8988T (cell line): Measurements from ENCODE around the gene PDGFD.

Experiments used
- DNase-seq: peaks from one replicate; pipeline ENCODE4 v3.0.0; 2011

PDGFD gene

GRCh38 chr11:103903621-103904323 lies 260.2 kb downstream of the PDGFD start:
- no peak for DNase-seq

DNA sequence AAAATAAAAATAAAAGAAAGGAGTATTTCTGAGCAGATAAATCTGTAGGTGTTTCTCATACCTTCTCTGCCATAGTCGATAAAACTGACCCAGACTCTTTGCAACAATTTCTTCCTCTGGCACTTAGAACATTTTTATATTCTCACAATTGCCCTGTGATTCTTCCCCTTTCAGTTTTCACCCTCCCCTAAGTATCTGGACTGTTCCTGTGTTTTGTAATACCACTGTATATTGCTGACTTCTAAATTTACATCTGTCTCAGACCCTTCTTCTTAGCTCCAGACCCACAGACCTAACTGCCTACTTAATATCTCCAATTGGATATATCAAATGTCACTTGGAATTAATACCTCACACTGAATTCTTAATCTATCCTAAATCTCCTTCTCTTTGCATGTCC lies 261.0 kb downstream of the PDGFD start:
- no peak for DNase-seq

DNA sequence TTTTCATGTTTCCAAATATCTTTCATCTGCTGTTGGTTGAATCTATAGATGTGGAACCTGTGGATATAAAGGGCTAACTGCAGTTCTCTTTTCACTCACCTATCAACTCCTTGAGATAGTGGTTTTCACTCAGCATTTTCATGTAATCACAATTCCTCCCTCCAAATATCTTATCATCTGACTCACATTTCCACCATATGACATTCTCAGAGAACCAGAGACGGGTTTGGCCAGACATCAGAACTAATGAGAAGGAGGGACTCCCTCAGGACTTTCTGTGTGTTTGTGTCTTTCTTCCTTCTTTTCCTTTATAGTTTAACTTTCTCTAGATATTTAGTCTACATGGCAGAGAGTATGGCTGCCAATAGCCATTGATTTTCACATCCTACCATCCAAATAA lies 262.3 kb downstream of the PDGFD start:
- no peak for DNase-seq

GRCh38 chr11:103898577-103899336 lies 265.2 kb downstream of the PDGFD start:
- no peak for DNase-seq

GRCh38 chr11:103898065-103898464 lies 265.9 kb downstream of the PDGFD start:
- no peak for DNase-seq

DNA sequence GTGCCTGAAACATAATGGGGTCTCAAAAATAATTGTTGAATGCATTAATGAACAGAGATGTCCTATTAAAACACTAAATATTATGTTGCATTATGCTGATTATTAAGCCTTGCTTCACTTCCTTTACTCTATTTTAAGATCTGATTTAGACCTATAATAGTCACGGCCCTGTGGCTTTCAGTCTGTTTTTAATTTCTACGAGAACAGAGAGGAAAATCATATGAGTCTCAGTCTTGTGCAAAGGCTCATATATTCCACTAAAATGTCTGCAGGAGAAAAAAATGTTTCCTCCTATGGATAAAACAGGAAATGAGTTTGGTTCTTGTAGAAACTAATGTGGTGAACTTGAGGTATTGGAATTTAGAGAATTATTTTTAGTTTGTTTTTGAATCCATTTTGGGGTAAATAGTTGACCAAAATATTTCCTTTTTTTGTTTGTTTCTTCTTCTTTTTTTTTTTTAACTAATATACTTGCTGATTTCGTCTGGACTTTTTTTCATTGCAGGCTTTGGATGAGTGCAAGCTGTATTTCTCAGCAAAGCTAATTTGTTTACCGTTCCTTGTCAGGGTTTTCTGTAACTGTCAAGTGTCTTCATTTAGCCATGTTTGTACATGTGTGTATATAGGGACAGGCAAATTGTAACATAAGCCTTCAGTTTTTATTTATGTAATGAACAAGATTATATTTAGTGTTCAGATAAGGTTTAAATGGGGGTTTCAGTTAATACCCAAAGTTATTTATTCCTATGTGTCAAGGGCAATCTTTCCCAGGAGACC lies 266.6 kb downstream of the PDGFD start:
- DNase-seq = no peak

DNA sequence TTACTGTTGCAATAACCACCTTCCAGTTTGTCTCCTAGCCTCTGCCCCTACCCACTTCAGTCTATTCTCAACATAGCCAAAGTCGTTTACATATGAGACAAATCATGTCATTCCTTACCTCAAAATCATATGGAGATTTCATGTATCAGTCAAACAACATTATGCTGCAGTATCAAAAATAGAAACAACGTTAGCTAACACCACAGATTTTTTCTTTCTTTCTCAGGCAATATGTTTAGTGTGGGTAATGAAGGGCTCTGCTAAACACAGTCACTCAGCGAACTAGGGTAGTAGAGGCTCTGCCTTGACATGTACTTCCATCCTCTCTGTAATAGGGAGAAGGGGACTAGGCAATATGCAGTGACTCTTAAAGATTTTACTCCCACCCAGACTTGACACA lies 268.8 kb downstream of the PDGFD start:
- DNase-seq = no peak

DNA sequence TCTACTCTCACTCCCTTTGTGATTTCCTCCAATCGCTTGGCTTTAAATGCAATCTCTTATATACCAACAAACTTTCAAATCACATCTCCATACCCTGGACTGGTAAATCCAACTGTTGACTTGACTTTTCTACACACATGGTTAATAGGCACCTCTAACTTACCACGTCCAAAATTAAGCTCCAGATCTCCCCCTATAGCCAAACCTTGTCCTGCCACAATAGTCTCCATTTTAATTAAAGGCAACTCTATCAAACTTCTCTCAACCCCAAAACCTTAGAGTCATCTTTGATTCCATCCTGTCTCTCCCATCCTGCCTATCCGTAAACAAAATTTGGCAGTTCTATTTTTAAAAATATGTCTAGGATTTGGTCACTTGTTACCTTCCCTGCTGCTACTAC lies 269.3 kb downstream of the PDGFD start:
- DNase-seq = no peak

- no peak for DNase-seq
Measured at GRCh38 chr11:103894034-103894433, 269.9 kb downstream of the PDGFD start.

DNA sequence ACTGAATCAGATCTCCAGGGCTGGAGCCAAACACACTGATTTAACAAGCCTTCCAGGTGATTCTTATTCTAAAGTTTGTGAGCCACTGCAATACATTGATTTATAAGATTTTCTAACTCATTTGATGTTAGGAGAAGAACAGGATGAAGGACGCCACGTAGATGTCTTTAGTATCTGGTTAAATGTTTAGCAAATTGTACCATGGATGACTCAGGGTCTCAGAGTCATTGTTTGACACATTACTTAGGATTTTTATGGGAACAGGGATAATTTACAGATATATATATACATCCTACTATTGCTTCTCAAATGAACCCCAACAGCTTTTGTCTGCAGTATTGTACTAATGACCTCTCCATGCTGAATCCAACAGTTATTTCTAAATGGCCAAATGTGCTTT lies 270.6 kb downstream of the PDGFD start:
- DNase-seq = no peak

DNA sequence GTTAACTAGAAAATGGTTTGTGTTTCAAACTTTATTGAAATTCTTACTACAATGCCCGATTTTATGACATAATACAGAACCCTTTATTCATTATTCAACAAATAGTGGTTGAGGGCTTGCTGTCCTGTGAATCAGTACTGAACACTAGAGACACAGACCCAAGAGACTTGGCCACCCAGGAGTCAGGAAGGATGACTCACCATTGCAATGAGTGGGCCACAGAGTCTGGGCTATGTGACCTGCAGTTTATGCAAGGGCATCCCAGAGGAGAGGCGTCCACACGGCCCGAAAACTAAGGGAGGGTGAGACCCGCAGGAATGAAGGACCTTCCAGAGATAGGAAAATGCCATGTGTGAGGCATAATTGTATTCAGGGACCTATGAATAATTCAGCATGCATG lies 271.3 kb downstream of the PDGFD start:
- DNase-seq = no peak

GRCh38 chr11:103890654-103891053 lies 273.3 kb downstream of the PDGFD start:
- no peak for DNase-seq

GRCh38 chr11:103889679-103890078 lies 274.3 kb downstream of the PDGFD start:
- DNase-seq = no peak

- DNase-seq = no peak
Measured at GRCh38 chr11:103888541-103888951, 275.4 kb downstream of the PDGFD start.

DNA sequence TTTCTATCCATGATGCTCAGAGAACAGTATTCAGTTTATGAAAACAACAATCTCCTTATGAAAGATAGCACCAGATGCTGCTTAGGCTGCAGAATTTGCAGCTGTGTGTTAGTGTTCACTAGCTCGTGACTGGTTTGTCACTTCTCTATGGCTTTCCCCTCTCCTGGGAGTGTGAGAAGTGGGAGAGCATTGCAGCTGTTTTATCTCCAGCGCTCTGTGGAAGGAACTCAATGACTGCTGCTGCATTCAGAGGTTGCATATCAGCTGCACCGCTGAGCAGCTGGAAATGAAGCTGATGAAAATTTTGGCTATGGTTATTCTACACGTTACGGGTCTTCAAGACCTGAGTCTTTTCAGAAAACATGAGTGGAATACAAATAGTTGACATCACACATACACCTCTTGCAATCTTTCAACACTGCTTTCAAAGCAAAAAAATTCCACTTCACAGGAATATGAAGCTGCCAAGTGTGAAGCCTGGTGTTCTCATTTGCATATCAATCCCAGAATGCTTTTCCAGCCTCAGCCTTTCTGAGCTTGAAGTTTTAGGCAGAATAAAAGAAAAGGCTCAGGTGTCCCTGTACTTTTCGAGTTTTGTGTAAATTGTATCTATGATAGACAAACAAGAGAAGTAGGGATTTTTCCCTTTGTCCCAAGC lies 276.8 kb downstream of the PDGFD start:
- DNase-seq = no peak

GRCh38 chr11:103883856-103884255 lies 280.1 kb downstream of the PDGFD start:
- no peak for DNase-seq

DNA sequence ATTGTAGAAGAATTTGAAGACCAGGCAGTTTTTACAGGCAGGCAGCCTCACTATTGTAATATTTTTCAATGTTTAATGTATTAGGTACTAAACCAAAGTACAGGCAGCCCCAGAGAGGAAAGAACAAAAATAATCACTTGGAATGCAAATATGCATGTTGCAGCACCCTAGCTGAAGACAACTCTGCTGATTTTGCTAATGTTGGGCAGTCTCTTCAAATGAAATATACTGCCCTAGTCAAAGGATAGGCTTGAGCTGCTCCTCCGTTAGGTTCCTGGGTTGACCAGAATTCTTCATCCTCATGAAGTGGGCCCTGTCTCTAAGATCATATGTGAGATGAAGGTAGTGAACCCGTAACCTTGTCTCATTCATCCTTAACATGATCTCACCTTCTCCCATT lies 280.7 kb downstream of the PDGFD start:
- no peak for DNase-seq

- DNase-seq = no peak
Measured at GRCh38 chr11:103881584-103881983, 282.4 kb downstream of the PDGFD start.

- no peak for DNase-seq
Measured at GRCh38 chr11:103880968-103881367, 283.0 kb downstream of the PDGFD start.

DNA sequence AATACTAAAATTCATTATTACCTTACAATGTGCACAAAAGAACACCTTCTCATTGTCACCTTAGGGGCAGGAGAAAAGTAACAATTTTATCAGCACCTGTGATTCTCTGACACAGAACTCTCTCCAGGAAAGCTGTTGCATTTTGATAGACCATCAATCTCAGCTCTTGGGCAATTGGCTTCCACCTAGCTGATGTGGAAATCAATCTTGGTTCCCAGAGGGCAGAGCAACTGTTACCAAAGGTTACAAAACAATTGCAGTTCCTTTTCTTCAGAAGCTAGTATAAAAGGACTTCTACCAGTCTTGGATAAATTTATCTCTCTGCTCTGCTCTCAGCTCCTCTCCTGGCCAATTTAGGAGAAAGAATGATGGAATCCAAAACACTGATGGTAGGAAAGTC lies 285.3 kb downstream of the PDGFD start:
- no peak for DNase-seq

DNA sequence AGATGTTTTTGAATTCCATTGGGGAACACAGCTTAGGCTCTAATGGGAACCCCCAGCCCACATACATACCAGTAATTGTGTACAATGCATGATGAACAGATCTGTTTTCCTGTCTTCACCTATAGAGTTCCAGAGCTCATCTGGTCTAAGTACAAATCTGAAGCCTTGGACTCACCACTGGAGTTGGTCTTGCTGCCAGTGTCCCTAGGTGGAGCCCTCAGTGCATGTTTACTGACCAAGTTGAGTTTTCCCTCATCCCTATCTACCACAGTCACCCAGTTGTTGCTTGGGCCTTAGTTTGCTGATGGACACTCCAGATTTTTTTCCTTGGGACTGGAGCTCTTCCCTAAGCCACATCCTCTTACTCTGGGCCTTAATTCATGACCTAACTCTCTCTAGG lies 286.7 kb downstream of the PDGFD start:
- no peak for DNase-seq

DNA sequence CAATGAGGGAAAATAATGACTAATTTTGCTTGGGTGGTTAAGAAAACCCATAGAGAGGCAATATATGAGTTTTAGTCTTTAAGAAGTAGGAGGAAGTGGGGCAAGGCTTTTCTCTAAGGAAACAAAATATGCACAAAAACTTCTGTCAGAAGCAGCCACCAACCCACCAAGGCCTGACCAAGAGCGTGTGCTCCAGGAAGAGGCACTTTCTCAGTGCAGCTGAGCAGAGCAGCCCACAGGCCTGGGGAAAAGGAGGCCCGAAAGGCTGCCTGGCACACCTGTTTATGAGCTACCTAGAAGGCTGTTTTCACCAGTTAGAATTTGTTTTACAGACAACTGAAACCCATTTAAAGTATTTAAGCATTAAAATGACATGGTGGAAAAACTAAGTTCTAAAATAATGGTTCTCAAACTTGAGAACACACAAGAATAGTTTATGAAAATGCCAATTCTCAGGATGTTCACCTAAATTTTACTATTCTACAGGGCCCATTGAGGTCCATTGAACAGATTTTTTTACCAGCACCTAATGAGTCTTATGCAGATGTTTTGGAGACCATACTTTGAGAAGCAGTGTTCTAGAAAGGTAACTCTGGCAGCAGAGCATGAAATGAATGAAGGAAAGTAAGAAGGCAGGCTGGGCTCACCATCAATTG lies 288.0 kb downstream of the PDGFD start:
- DNase-seq = no peak

GRCh38 chr11:103872748-103873147 lies 291.2 kb downstream of the PDGFD start:
- no peak for DNase-seq
